Stimulated activated CD4-positive, alpha-beta T cell treated with anti-CD3 and anti-CD28 coated beads, Interleukin-15, amount 100 ng/mL, for 1 hour (primary cell): ENCODE results near the gene RC3H1.
"Not testable (repeated sequence)": the region's sequence is repeated elsewhere in the genome, so short reads cannot be mapped to it uniquely, and the experiment has no call there.

Experiments used
- DNase-seq, 2 donors: peaks; one replicate each; pipeline ENCODE4 v3.0.0-alpha.2; 2020; ENCODE audit warnings: low read depth in 1 of 2, low spot score in 1 of 2

RC3H1 gene

DNA sequence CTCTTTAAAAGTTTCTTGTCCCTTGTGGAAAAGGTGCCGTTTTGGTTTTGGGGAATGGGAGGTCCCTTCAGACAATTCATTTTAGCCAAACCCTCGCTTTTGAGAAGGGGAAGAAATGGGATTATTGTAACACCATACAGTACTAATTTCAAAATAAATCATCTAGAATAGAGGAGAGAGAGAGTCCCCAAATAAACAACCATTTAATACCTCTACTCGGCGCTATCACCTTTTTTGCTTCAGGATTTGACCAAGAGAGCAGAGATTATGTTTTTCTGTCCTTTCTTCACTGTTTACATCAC is 770 bp upstream of the RC3H1 start:
- no peak for DNase-seq

DNA sequence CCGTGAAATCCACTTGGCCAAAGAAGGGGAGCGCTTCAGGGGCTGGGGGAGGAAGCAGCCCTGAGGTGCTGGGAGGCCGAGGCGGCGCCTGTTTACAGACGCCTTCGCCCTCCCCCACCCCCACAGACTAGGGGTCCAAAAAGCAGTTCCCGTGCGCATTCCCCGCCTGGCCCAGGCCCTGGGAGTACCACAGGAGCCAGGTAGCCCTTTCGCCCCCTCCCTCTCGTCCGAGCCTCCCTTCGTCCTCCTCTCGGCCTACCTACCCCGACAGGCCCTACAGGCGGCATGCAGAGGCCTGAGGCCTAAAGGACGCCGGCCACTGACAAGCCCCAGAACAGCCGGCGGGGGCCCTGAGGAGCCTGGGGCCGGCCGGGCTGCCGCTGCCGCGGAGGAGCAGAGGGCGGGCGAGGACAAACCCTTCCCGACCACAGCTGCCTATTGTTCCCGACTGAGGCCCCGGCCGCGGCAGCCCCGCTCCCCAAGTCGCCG is 522 bp downstream of the RC3H1 start:
- DNase-seq: peak; percentile 7 to 14

DNA sequence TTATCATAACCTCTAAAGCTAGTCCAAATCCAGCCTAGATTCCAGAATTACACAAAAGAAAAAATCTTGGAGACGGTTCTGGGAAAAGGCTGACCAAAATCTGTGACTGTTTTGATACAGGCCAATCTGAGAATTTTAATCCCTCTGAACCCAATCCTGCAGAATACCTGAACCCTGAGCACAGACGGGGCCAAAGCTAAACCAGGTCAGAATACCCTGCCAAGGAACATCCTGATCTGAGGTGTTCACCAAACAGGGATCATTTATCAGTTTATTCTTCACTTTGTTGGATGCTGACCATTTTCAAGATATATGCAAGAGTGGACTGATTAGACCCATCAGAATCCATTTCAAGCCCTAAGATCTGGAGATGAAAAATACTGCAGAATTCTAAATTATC is 3.6 kb downstream of the RC3H1 start:
- DNase-seq: no peak

DNA sequence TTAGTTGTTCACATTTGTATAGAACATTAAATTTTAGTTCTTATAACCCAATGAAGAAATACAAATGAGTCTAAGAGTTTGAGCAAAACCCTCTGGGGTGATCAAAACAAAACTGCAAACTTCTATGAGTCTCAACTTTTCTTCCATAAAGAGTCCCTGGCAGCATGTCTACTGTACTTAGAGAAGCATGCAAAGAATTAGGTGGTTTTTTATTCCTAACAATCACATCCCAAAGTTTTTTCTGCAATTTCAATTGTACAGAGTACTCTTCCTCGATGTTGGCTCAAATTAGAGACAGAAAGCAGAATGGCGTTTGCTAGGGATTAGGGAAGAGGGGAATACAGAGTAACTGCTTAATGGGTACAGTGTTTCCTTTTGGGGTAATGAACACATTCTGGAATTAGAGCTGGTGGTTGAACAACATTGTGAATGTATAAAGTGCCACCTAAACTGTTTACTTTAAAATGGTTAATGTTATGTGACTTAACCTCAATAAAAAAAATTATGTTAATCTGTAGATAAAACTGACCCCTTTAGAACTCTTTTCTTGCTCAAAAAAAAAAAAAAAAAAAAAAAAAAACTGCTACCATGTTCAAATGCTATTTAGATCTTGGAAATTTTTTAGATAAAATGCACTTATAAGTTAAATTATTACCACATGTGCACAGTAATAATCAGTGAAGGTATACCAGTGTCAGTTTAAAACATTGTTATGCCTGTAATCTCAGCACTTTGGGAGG is 4.8 kb downstream of the RC3H1 start:
- DNase-seq: no peak

GRCh38 chr1:174013864-174014418 is 8.2 kb downstream of the RC3H1 start:
- no peak for DNase-seq

DNA sequence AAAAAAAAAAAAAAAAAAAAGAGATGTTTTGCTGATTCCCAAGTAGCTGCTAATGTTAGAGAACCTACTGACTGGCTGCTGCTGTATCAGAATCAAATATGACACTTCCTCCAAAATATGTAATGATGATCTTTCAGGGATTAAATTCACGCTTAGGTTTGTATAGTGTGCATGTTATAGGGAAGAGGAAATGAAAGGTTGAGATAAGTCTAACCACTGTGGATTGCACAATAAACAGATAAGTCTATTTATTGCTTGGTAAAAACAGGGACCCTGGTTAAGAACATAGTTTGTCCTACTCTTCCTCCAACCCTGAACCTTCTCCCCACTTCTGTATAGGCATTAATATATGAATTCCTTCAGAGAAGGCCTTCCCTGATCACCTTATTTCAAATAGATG is 13.2 kb downstream of the RC3H1 start:
- DNase-seq: no peak

DNA sequence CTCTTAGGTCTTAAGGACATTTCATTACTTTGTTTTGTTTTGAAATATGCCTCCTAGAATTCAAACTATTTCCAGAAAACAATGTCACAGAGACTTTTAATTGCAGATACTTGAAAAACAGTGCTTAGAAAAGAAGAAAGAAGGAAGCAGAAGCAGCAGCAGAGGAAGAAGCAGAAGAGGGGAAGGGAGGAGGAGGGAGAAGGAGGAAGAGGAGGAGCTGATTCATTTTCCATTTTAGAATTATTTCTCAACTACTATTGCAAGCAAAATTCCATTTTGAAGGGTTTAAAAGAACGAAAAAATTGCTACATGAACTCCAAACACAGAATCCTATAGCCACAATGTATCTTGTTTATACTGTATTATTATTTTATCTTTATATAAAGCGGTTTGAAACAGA is 13.9 kb downstream of the RC3H1 start:
- DNase-seq: no peak

GRCh38 chr1:174007851-174008250 is 14.3 kb downstream of the RC3H1 start:
- no peak for DNase-seq

DNA sequence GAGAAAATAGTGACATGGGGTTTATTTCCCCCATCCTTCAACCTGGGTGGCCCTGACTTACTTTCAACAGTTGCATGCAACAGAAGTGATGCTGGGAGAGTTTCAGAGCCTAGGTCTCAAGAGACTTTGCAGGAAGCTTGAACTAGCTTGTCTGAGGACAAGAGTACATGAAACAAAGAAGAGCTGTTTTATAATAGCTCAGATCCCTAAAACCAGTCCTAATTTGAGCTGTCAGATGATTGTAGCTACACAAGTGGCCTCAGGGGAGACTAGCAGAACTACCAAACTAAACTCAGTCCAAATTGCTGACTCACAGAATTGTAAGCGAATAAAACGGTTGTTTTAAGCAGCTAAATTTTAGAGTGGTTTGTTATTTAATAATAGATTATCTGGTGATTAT is 17.1 kb downstream of the RC3H1 start:
- DNase-seq: no peak

DNA sequence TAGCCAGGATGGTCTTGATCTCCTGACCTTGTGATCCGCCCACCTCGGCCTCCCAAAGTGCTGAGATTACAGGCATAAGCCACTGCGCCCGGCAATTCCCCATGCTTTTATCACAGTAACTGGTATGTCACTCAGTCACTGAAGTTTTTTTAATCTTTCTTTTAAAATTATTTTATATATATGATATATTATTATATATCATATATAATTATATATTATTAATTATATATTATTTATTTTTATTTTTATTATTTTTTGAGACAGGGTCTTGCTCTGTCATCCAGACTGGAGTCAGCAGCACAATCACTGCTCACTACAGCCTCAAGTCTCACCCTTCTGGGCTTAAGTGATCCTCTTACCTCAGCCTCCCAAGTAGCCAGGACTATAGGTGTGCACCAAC is 18.3 kb downstream of the RC3H1 start:
- DNase-seq: no peak

- DNase-seq: no peak
These were observed 20.6 kb downstream of the RC3H1 start for GRCh38 chr1:174001573-174001972.

DNA sequence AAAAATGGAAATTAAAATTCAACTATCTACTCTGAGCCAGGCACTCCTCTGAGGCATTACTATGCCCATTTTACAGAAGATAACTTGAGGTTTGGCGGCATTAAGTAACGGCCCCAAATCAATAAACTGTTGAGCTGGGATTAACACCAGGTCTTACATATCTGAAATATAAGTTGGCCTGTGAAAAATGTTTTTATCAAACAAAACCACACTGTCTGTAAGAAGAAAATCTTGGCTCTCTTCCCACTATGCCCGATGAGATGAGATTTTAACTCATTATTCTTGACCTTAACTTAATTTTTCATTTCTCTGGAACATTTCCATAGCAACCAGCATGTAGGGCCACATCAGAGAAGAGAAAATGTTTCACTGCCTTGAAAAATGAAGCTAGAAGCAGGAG is 21.8 kb downstream of the RC3H1 start:
- DNase-seq: no peak

DNA sequence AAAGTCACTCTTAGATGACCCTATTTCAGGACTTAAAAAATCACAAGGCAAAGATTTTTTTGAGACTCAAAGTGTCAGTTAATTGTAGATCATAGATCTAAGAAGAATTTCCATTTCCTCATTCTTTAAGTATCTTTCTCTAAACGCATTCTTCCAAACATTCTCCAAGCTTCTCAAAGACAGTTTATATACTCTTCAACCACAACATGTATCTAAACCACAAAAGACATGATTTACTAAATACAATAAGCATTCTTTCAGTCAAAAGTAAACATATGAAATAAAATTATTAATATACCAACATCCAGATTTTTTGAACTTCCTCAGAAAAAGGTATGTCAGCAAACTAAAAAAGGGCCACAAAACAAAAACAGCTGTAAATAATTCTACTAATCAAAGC is 24.4 kb downstream of the RC3H1 start:
- no peak for DNase-seq

- DNase-seq: no peak
These were observed 25.2 kb downstream of the RC3H1 start for GRCh38 chr1:173996995-173997394.

DNA sequence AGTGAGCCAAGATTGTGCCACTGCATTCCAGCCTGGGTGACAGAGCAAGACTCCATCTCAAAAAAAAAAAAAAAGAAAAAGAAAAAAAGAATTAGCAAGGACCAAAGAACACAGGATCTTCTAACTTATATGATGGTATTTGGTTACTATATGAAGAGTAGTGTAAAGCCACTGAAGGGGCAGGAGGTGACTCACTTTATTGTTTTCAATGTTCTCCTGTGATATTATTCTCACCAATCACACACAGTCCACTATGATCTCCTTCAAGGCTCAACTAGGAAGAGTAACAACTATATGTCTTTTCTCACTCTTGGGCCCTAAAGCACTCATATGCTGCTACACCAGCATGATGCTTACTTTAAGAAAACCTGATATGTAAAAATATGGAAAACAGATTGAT is 26.7 kb downstream of the RC3H1 start:
- DNase-seq: no peak

DNA sequence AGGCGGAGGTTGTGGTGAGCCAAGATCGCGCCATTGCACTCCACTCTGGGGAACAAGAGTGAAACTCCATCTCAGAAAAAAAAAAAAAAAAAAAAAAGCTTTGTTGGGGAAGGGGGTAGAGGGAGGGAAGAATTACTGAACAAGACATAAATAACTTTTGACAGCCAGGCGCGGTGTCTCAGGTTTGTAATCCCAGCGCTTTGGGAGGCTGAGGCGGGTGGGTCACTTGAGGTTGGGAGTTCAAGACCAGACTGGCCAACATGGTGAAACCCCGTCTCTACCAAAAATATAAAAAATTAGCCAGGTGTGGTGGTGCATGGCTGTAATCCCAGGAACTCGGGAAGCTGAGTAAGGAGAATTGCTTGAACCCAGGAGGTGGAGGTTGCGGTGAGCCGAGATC is 28.2 kb downstream of the RC3H1 start:
- DNase-seq: not testable (repeated sequence)

GRCh38 chr1:173988068-173988467 is 34.1 kb downstream of the RC3H1 start:
- DNase-seq: no peak

DNA sequence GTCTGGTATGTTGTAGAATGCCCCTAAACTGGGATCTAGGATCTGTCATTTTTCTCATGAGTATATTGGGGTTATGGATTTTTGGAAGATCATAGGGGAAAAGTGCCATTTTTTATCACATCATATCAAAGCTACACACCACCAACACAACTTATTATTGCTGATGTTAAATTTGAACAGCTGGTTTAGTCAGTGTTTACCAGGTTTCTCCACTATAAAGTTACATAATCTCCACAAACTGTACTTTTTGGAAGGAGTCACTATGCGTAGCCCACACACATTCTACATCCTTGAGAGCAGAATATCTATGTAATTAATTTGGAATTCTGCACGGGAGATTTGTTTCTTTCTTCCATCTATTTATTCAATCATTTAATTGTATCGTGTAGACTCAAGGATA is 35.2 kb downstream of the RC3H1 start:
- DNase-seq: no peak

GRCh38 chr1:173970252-173970651 is 51.9 kb downstream of the RC3H1 start:
- no peak for DNase-seq

- not testable (repeated sequence) for DNase-seq
These were observed 56.3 kb downstream of the RC3H1 start for GRCh38 chr1:173965896-173966295.

GRCh38 chr1:173963477-173963876 is 58.7 kb downstream of the RC3H1 start:
- DNase-seq: no peak

DNA sequence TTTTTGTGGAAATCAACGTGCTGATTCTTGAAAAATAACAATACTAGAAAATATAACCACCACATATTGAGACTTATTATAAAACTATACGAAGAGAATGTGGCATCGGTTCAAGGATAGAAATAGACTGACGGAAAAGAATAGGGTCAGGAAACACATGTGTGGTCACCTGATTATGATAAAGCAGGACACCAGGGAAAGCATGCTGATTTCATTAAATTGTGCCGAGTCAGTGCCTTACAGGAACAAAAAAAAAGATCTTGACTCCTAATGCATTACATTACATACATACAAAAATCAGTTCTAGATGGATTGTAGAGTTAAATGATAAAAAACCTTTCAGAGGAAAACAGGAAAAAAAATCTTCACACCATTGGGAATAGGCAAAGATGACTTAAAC is 61.5 kb downstream of the RC3H1 start:
- DNase-seq: no peak

- no peak for DNase-seq
These were observed 68.0 kb downstream of the RC3H1 start for GRCh38 chr1:173954179-173954578.
